DND-41 (cell line): ENCODE results near the gene DET1.

Source experiments
- ATAC-seq: fragments of 200-7000 bp; cut with Tn5 transposase; 3 replicates; pipeline ENCODE4 v1.9.1; 2021; ENCODE audit warnings: low read depth; ENCODE audit not compliant: insufficient read depth
- DNase-seq: peaks from one replicate; pipeline ENCODE4 v3.0.0-alpha.2; 2020
- H2AFZ ChIP-seq: 2 replicates; pipeline ENCODE4 v1.6.0; 2012; ENCODE audit warnings: low read depth, low read length
- H3K27ac ChIP-seq: 2 replicates; pipeline ENCODE4 v1.5.1; 2012; ENCODE audit warnings: low read length, inconsistent platforms
- H3K27me3 ChIP-seq: fragments of 200-600 bp; sonication (generic); 2 replicates; pipeline ENCODE4 v1.6.0; 2012; ENCODE audit warnings: low read length, mild to moderate bottlenecking, inconsistent platforms; ENCODE audit not compliant: insufficient read depth, poor library complexity
- H3K36me3 ChIP-seq: 2 replicates; pipeline ENCODE4 v1.5.1; 2012; ENCODE audit warnings: low read length, inconsistent platforms; ENCODE audit not compliant: insufficient read depth
- H3K4me1 ChIP-seq: 2 replicates; pipeline ENCODE4 v1.5.1; 2012; ENCODE audit warnings: mild to moderate bottlenecking, low read length; ENCODE audit not compliant: insufficient read depth
- H3K4me2 ChIP-seq: 2 replicates; pipeline ENCODE4 v1.6.0; 2012; ENCODE audit warnings: mild to moderate bottlenecking, moderate library complexity, low read length, inconsistent platforms; ENCODE audit not compliant: insufficient read depth
- H3K4me3 ChIP-seq, 2 experiments: fragments of 200-600 bp in 1 of 2; shearing (Covaris generic) in 1 of 2; 2 replicates each; pipeline ENCODE4 v1.5.1; 2012 to 2016; ENCODE audit warnings: inconsistent platforms in 2 of 2, low read length in 2 of 2, mild to moderate bottlenecking in 2 of 2, low read depth in 1 of 2, moderate library complexity in 1 of 2
- H3K79me2 ChIP-seq: 2 replicates; pipeline ENCODE4 v1.6.0; 2012; ENCODE audit warnings: low read length, inconsistent platforms; ENCODE audit not compliant: insufficient read depth
- H3K9ac ChIP-seq: 2 replicates; pipeline ENCODE4 v1.6.0; 2012; ENCODE audit warnings: low read depth, mild to moderate bottlenecking, inconsistent platforms, low read length, moderate library complexity
- H3K9me3 ChIP-seq: 2 replicates; pipeline ENCODE4 v1.5.1; 2012; ENCODE audit warnings: low read length, moderate library complexity, mild to moderate bottlenecking, inconsistent platforms; ENCODE audit not compliant: insufficient read depth, severe bottlenecking
- H4K20me1 ChIP-seq: 2 replicates; pipeline ENCODE4 v1.6.0; 2012; ENCODE audit warnings: low read length; ENCODE audit not compliant: insufficient read depth
- EZH2 ChIP-seq: IDR thresholded peaks from 3 replicates; pipeline ENCODE4 v1.6.1; 2012; ENCODE audit warnings: borderline replicate concordance, low read depth, mild to moderate bottlenecking, moderate library complexity, low read length, inconsistent platforms; ENCODE audit not compliant: severe bottlenecking
- TF ChIP-seq, protein P1 (sequence below): IDR thresholded peaks from 2 replicates; pipeline ENCODE4 v1.5.1; 2012; ENCODE audit warnings: borderline replicate concordance, low read length, moderate library complexity, mild to moderate bottlenecking; ENCODE audit not compliant: poor library complexity, severe bottlenecking; ENCODE audit errors: extremely low read depth

Gene DET1

GRCh38 chr15:88574077-88574476 is 27.6 kb upstream of the DET1 start:
- H4K20me1 ChIP-seq, result no peaks in the 10 kb centered on the region
- no peaks in the 10 kb centered on the region for H3K27me3 ChIP-seq
- no peaks in the 10 kb centered on the region for H3K4me1 ChIP-seq
- TF ChIP-seq, protein P1, sequence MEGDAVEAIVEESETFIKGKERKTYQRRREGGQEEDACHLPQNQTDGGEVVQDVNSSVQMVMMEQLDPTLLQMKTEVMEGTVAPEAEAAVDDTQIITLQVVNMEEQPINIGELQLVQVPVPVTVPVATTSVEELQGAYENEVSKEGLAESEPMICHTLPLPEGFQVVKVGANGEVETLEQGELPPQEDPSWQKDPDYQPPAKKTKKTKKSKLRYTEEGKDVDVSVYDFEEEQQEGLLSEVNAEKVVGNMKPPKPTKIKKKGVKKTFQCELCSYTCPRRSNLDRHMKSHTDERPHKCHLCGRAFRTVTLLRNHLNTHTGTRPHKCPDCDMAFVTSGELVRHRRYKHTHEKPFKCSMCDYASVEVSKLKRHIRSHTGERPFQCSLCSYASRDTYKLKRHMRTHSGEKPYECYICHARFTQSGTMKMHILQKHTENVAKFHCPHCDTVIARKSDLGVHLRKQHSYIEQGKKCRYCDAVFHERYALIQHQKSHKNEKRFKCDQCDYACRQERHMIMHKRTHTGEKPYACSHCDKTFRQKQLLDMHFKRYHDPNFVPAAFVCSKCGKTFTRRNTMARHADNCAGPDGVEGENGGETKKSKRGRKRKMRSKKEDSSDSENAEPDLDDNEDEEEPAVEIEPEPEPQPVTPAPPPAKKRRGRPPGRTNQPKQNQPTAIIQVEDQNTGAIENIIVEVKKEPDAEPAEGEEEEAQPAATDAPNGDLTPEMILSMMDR, result no peak
- TF ChIP-seq EZH2, result no peak
- no peak for DNase-seq
- no peak overlapping the region for H3K4me3 ChIP-seq
- no peak for ATAC-seq
- no peak overlapping the region for H3K9ac ChIP-seq
- H3K27ac ChIP-seq, result no peak overlapping the region
- H3K4me2 ChIP-seq, result no peak overlapping the region
- no peaks in the 10 kb centered on the region for H3K36me3 ChIP-seq
- no peaks in the 10 kb centered on the region for H3K9me3 ChIP-seq
- no peak overlapping the region for H2AFZ ChIP-seq
- no peaks in the 10 kb centered on the region for H3K79me2 ChIP-seq

DNA sequence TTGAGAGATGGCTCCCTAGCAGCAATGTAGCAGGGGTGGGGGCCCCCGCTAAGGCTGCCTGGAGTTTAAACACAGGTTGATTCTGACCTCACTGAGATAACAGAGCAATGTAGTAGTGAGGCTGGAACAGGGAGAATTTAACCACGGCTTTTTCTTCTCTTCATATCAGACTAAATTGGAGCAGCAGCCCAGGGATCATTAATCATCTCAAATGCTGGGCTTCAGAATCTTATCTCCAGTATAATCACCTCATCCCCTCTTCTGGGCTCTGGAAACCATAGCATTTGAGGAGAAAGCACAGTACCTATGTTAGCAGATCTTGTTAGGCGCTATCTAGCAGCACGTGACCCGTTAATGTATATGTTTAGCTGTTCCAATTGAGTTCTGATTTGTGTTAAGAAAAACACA is 25.4 kb upstream of the DET1 start:
- H3K36me3 ChIP-seq, result no peaks in the 10 kb centered on the region
- no peak overlapping the region for H2AFZ ChIP-seq
- no peak overlapping the region for H3K4me2 ChIP-seq
- no peaks in the 10 kb centered on the region for H4K20me1 ChIP-seq
- no peaks in the 10 kb centered on the region for H3K4me1 ChIP-seq
- H3K4me3 ChIP-seq, result no peak overlapping the region
- DNase-seq (no peak), ATAC-seq (no peak)
- no peaks in the 10 kb centered on the region for H3K9me3 ChIP-seq
- H3K27me3 ChIP-seq, result no peaks in the 10 kb centered on the region
- H3K9ac ChIP-seq, result no peak overlapping the region
- TF ChIP-seq, protein P1, result no peak
- no peak for TF ChIP-seq EZH2
- H3K79me2 ChIP-seq, result no peaks in the 10 kb centered on the region
- no peak overlapping the region for H3K27ac ChIP-seq

DNA sequence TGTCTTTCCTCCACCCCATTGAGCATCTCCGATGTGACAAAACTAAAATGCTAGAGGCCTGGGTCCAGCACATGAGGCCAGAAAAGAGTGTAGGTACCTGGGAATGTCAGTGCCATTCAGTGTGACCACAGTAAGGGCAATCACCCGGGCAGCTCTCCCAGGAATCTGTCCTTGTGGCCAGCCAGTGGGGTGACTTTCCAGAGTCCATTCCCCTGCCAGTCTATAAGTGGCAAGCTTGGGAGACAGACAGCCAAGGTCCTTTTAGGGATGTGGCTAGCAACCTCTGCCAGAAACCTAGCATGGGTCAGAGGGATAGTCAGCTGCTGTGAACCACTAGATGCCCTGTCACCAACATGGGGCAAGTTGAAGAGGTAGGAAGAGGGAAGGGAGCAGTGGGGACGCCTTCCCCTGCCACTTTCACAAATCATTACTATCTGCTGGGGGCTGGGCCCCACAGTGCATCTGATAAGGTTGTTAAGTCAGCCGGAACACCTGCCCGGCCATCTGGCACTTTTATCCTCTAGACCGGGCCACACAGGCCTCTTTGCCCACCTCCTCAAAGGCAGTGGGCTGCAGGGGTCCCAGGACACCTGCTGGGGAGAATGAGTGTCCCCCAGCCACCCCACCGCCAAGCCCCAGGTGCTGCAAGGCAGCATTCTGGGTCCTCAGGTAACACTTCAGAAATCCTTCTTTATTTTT is 24.8 kb upstream of the DET1 start:
- Histone ChIP-seq H3K4me1 (no peaks in the 10 kb centered on the region), H3K9me3 (no peaks in the 10 kb centered on the region), H3K27me3 (no peaks in the 10 kb centered on the region), H3K4me3 (no peak overlapping the region), H3K4me2 (no peak overlapping the region), H3K79me2 (no peaks in the 10 kb centered on the region), H3K27ac (no peak overlapping the region), H3K9ac (no peak overlapping the region), H3K36me3 (no peaks in the 10 kb centered on the region), H4K20me1 (no peaks in the 10 kb centered on the region), H2AFZ (no peak overlapping the region)
- ATAC-seq, result no peak
- TF ChIP-seq, protein P1, result no peak
- TF ChIP-seq EZH2, result no peak
- DNase-seq, result no peak

GRCh38 chr15:88568589-88568988 is 22.1 kb upstream of the DET1 start:
- Histone ChIP-seq H3K4me2 (no peak overlapping the region), H4K20me1 (no peaks in the 10 kb centered on the region), H3K4me3 (no peak overlapping the region), H3K27ac (no peak overlapping the region), H3K79me2 (no peaks in the 10 kb centered on the region), H2AFZ (no peak overlapping the region), H3K36me3 (no peaks in the 10 kb centered on the region), H3K9ac (no peak overlapping the region), H3K9me3 (no peaks in the 10 kb centered on the region), H3K4me1 (no peaks in the 10 kb centered on the region), H3K27me3 (no peaks in the 10 kb centered on the region)
- DNase-seq (no peak), ATAC-seq (no peak)
- no peak for TF ChIP-seq EZH2
- TF ChIP-seq, protein P1, result no peak
